ENCODE measurements around the gene KATNBL1.

DNA sequence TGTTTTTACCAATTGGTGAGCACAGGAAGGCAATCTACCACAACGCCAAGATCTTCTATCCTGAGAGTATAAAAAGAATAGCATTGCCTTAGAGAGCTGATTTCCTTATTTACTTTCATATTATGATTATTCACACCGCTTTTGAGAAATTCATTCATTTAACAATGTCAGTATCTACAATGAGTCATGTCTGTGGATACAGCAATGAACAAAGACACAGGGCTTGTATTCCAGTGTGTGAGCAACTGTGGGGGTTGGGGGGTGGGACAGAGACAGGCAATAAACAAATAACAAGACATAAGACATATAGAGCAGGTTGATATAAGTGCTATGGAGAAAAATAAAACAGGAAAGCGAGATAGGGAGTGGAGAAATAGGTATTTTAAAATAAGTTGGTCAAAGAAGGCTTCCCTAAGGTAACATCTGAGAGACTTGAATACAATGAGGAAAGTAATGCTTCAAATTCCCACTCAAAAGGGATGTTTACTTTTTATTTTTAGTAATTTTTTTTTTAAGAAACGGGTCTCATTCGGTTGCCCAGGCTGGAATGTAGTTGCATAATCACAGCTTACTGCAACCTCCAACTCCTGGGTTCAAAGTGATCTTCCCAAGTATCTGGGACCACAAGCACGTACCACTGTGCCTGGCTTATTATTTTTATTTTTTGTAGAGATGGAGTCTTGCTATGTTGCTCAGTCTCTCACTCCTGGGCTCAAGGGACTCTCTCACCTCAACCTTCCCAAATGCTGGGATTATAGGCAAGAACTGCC lies 62.3 kb downstream of the KATNBL1 start:
- TF ChIP-seq, protein P1, sequence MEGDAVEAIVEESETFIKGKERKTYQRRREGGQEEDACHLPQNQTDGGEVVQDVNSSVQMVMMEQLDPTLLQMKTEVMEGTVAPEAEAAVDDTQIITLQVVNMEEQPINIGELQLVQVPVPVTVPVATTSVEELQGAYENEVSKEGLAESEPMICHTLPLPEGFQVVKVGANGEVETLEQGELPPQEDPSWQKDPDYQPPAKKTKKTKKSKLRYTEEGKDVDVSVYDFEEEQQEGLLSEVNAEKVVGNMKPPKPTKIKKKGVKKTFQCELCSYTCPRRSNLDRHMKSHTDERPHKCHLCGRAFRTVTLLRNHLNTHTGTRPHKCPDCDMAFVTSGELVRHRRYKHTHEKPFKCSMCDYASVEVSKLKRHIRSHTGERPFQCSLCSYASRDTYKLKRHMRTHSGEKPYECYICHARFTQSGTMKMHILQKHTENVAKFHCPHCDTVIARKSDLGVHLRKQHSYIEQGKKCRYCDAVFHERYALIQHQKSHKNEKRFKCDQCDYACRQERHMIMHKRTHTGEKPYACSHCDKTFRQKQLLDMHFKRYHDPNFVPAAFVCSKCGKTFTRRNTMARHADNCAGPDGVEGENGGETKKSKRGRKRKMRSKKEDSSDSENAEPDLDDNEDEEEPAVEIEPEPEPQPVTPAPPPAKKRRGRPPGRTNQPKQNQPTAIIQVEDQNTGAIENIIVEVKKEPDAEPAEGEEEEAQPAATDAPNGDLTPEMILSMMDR (IDR thresholded peaks at IDR 0.05; ENCODE audit: low read depth, low read length), result no peak
- no peak for TF ChIP-seq EZH2phosphoT487 (IDR thresholded peaks at IDR 0.05; ENCODE audit: low read depth)

All from OCI-LY3 (cell line).